Umbilical cord (tissue), 2 donors: ENCODE results near the gene WDSUB1. TPM values are rescaled to one million over a fixed set of nuclear protein-coding genes. Genes with fewer than 3 reads are reported as not detected.

ENCODE experiments used
- DNase-seq: peaks from one replicate; pipeline ENCODE4 v3.0.0-alpha.2; 2015; ENCODE audit warnings: low spot score
- total RNA-seq: library from RNA; depleted of rRNA; stranded (reverse); fragments of >200 nt; gene quantifications from one replicate; pipeline ENCODE4 v1.2.3, GENCODE V29; 2014; ENCODE audit warnings: low replicate concordance; ENCODE audit not compliant: insufficient read depth

Gene WDSUB1
- total RNA-seq, 1 donor from 2014 or later, result 3.9 TPM

GRCh38 chr2:159267921-159268320, 18.6 kb downstream of the WDSUB1 start:
- no peak for DNase-seq

- no peak for DNase-seq
Observed at GRCh38 chr2:159266554-159266953, 19.9 kb downstream of the WDSUB1 start.

- no peak for DNase-seq
Observed at GRCh38 chr2:159265171-159265576, 21.3 kb downstream of the WDSUB1 start.

- DNase-seq, result no peak
Observed at GRCh38 chr2:159262904-159263303, 23.6 kb downstream of the WDSUB1 start.

GRCh38 chr2:159262226-159262625, 24.3 kb downstream of the WDSUB1 start:
- DNase-seq, result no peak

- DNase-seq, result no peak
Observed at GRCh38 chr2:159256159-159256558, 30.3 kb downstream of the WDSUB1 start.

- DNase-seq, result no peak
Observed at GRCh38 chr2:159252905-159253304, 33.6 kb downstream of the WDSUB1 start.

- DNase-seq, result no peak
Observed at GRCh38 chr2:159251296-159252173, 35.0 kb downstream of the WDSUB1 start.

- DNase-seq, result peak; percentile 46
Observed at GRCh38 chr2:159249990-159250715, 36.4 kb downstream of the WDSUB1 start.

GRCh38 chr2:159246325-159246988, 40.0 kb downstream of the WDSUB1 start:
- no peak for DNase-seq

- no peak for DNase-seq
Observed at GRCh38 chr2:159243529-159243928, 43.0 kb downstream of the WDSUB1 start.

GRCh38 chr2:159234868-159235267, 51.6 kb downstream of the WDSUB1 start:
- no peak for DNase-seq

GRCh38 chr2:159232456-159233170, 53.9 kb downstream of the WDSUB1 start:
- no peak for DNase-seq

GRCh38 chr2:159230145-159230877, 56.2 kb downstream of the WDSUB1 start:
- DNase-seq, result no peak

GRCh38 chr2:159229476-159230144, 56.9 kb downstream of the WDSUB1 start:
- DNase-seq, result no peak

- DNase-seq, result no peak
Observed at GRCh38 chr2:159228081-159228581, 58.4 kb downstream of the WDSUB1 start.

GRCh38 chr2:159227467-159227866, 59.0 kb downstream of the WDSUB1 start:
- no peak for DNase-seq

- no peak for DNase-seq
Observed at GRCh38 chr2:159226608-159227385, 59.7 kb downstream of the WDSUB1 start.

GRCh38 chr2:159226059-159226461, 60.4 kb downstream of the WDSUB1 start:
- no peak for DNase-seq
